ENCODE measurements around the gene APOO.

APOO gene

GRCh38 chrX:23907498-23908218, at the start of gene APOO, which contains the start of gene CXorf58:
Gene APOO (minus strand): TSS chrX:23907938. CDS start chrX:23907702, 236 bp downstream.
Gene CXorf58 (plus strand): TSS chrX:23908006. CDS start chrX:23910303, 2,297 bp downstream.
- peak; percentile 70 for DNase-seq (ENCODE audit: low read depth, low spot score)

GRCh38 chrX:23954396-23954795, 46.7 kb upstream of the APOO start:
- no peak for DNase-seq (ENCODE audit: low read depth, low spot score)

- DNase-seq (ENCODE audit: low read depth, low spot score), result no peak
These were observed 46.2 kb upstream of the APOO start for GRCh38 chrX:23953908-23954269.

GRCh38 chrX:23952984-23953907, 45.5 kb upstream of the APOO start:
- peak; percentile 14 for DNase-seq (ENCODE audit: low read depth, low spot score)

GRCh38 chrX:23952391-23952790, 44.7 kb upstream of the APOO start:
- DNase-seq (ENCODE audit: low read depth, low spot score), result no peak

GRCh38 chrX:23945206-23945605, 37.5 kb upstream of the APOO start:
- no peak for DNase-seq (ENCODE audit: low read depth, low spot score)

- DNase-seq (ENCODE audit: low read depth, low spot score), result no peak
These were observed 36.5 kb upstream of the APOO start for GRCh38 chrX:23944234-23944633.

- no peak for DNase-seq (ENCODE audit: low read depth, low spot score)
These were observed 31.5 kb upstream of the APOO start for GRCh38 chrX:23939203-23939602.

GRCh38 chrX:23938690-23939089, 31.0 kb upstream of the APOO start:
- DNase-seq (ENCODE audit: low read depth, low spot score), result no peak

- no peak for DNase-seq (ENCODE audit: low read depth, low spot score)
These were observed 29.4 kb upstream of the APOO start for GRCh38 chrX:23937100-23937499.

- DNase-seq (ENCODE audit: low read depth, low spot score), result no peak
These were observed 28.4 kb upstream of the APOO start for GRCh38 chrX:23936180-23936579.

GRCh38 chrX:23935106-23935505, 27.4 kb upstream of the APOO start:
- DNase-seq (ENCODE audit: low read depth, low spot score), result no peak

GRCh38 chrX:23932046-23932445, 24.3 kb upstream of the APOO start:
- DNase-seq (ENCODE audit: low read depth, low spot score), result no peak

GRCh38 chrX:23930894-23931604, 23.3 kb upstream of the APOO start:
- no peak for DNase-seq (ENCODE audit: low read depth, low spot score)

GRCh38 chrX:23926015-23926414, 18.3 kb upstream of the APOO start:
- no peak for DNase-seq (ENCODE audit: low read depth, low spot score)

- DNase-seq (ENCODE audit: low read depth, low spot score), result no peak
These were observed 12.1 kb upstream of the APOO start for GRCh38 chrX:23919706-23920320.

- DNase-seq (ENCODE audit: low read depth, low spot score), result no peak
These were observed 11.4 kb upstream of the APOO start for GRCh38 chrX:23919148-23919547.

- DNase-seq (ENCODE audit: low read depth, low spot score), result no peak
These were observed 3.5 kb upstream of the APOO start for GRCh38 chrX:23911126-23911835.

GRCh38 chrX:23908219-23909004, 674 bp upstream of the APOO start:
- no peak for DNase-seq (ENCODE audit: low read depth, low spot score)

GRCh38 chrX:23907111-23907497, 634 bp downstream of the APOO start:
- no peak for DNase-seq (ENCODE audit: low read depth, low spot score)

All from activated CD4-positive, CD25-positive, alpha-beta regulatory T cell treated with anti-CD3 and anti-CD28 coated beads, Interleukin-2, amount 50 U/mL, for 16 hours (primary cell).